Measurements from ENCODE around the gene MYEOV. TPM values are rescaled to one million over a fixed set of nuclear protein-coding genes. Genes with fewer than 3 reads are reported as not detected.

MYEOV gene
- total RNA-seq, 1 experiment from 2014 or later: 0.52 TPM

- Mint-ChIP-seq H3K36me3 (ENCODE audit: insufficient read depth, unreplicated experiment) (no peaks in the 10 kb centered on the region), H3K4me3 (ENCODE audit: unreplicated experiment) (no peak overlapping the region), H3K4me1 (ENCODE audit: low read depth, unreplicated experiment) (peaks cover 20% of the 10 kb centered on the region), H3K27ac (ENCODE audit: unreplicated experiment) (no peak overlapping the region), H3K27me3 (ENCODE audit: insufficient read depth, unreplicated experiment) (no peaks in the 10 kb centered on the region), H3K9me3 (ENCODE audit: unreplicated experiment) (no peaks in the 10 kb centered on the region)
- intact Hi-C loops (cut with micrococcal nuclease; ENCODE audit: unreplicated experiment): no loop called here
- Histone ChIP-seq H3K36me3 (ENCODE audit: control insufficient read depth, insufficient read depth, low read length) (no peaks in the 10 kb centered on the region), H3K4me1 (peaks cover 40% of the 10 kb centered on the region), H3K9me3 (no peaks in the 10 kb centered on the region), H3K27me3 (replicated peaks; ENCODE audit: control insufficient read depth, insufficient read depth, low read length) (no peaks in the 10 kb centered on the region), H3K4me3 (ENCODE audit: low read depth, low read length) (no peak overlapping the region)
- no peak for DNase-seq
- BruUV-seq (replicated peaks): no TSS peak
- POLR2A ChIA-PET: no interaction called here
- TF ChIP-seq CTCF (IDR thresholded peaks at IDR 0.05; ENCODE audit: insufficient read depth in 1 of 2, low read depth in 1 of 2, low read length in 1 of 2, severe bottlenecking in 1 of 2, unreplicated experiment in 1 of 2): no peak
- CTCF ChIA-PET: interaction anchor here (0.6 to 1.3 kb wide), 2 partner anchors 17 to 164 kb away, joined by 3 to 7 read pairs; no protein-coding TSS in a partner anchor
Observed at GRCh38 chr11:69295079-69295994, 1.4 kb downstream of the MYEOV start.

- ChIA-PET POLR2A (no interaction called here), CTCF (interaction anchor here (1.3 kb wide), 1 partner anchor 165 kb away, joined by 7 read pairs; no protein-coding TSS in a partner anchor)
- Mint-ChIP-seq H3K27me3 (ENCODE audit: insufficient read depth, unreplicated experiment) (no peaks in the 10 kb centered on the region), H3K4me3 (ENCODE audit: unreplicated experiment) (no peak overlapping the region), H3K27ac (ENCODE audit: unreplicated experiment) (peak overlapping the region; percentile 80), H3K4me1 (ENCODE audit: low read depth, unreplicated experiment) (peaks cover 20% of the 10 kb centered on the region), H3K36me3 (ENCODE audit: insufficient read depth, unreplicated experiment) (no peaks in the 10 kb centered on the region), H3K9me3 (ENCODE audit: unreplicated experiment) (no peaks in the 10 kb centered on the region)
- BruUV-seq (replicated peaks): no TSS peak
- Histone ChIP-seq H3K4me3 (ENCODE audit: low read depth, low read length) (no peak overlapping the region), H3K36me3 (ENCODE audit: control insufficient read depth, insufficient read depth, low read length) (no peaks in the 10 kb centered on the region), H3K9me3 (no peaks in the 10 kb centered on the region), H3K27me3 (replicated peaks; ENCODE audit: control insufficient read depth, insufficient read depth, low read length) (no peaks in the 10 kb centered on the region), H3K4me1 (peaks cover 41% of the 10 kb centered on the region)
- no peak for TF ChIP-seq CTCF (IDR thresholded peaks at IDR 0.05; ENCODE audit: insufficient read depth in 1 of 2, low read depth in 1 of 2, low read length in 1 of 2, severe bottlenecking in 1 of 2, unreplicated experiment in 1 of 2)
- DNase-seq: peak in 1 of 2 experiments; percentile 59
- intact Hi-C loops (cut with micrococcal nuclease; ENCODE audit: unreplicated experiment): no loop called here
Observed at GRCh38 chr11:69295995-69296889, 2.3 kb downstream of the MYEOV start.

All from Caco-2 (cell line).